GM12878 (cell line): ENCODE measurements around the gene AHNAK2. TPM values are rescaled to one million over a fixed set of nuclear protein-coding genes. Genes with fewer than 3 reads are reported as not detected.

Experiments
- ATAC-seq: fragments of 200-7000 bp; cut with Tn5 transposase; 3 replicates; pipeline ENCODE4 v1.9.1; 2020; ENCODE audit warnings: mild to moderate bottlenecking, moderate library complexity
- BruUV-seq: library from RNA; stranded (reverse); fragments of 400-500 nt; replicated peaks from 2 replicates; lab custom pipeline; 2021; lab: Mats Ljungman, UMichigan
- CTCF ChIA-PET: fragments of 300-600 bp; sonication (Branson Sonifier 250); formaldehyde crosslinking; extraction: SDS; loops from one replicate; lab custom pipeline; 2021; ENCODE audit warnings: inconsistent platforms; lab: Yijun Ruan, JAX
- POLR2A ChIA-PET: fragments of 350-600 bp; formaldehyde crosslinking; extraction: SDS; loops from one replicate; lab custom pipeline; 2021; ENCODE audit warnings: inconsistent platforms; lab: Charles Lee
- RAD21 ChIA-PET: fragments of 300-600 bp; sonication (Branson Sonifier 250); formaldehyde crosslinking; loops from one replicate; lab custom pipeline; 2023; ENCODE audit warnings: antibody characterized with exemption; ENCODE audit not compliant: unreplicated experiment; lab: Charles Lee
- SMC1A ChIA-PET: fragments of 300-600 bp; sonication (Branson Sonifier 250); formaldehyde crosslinking; loops from one replicate; lab custom pipeline; 2023; ENCODE audit not compliant: unreplicated experiment, uncharacterized antibody; lab: Charles Lee
- DNase-seq: peaks from one replicate; pipeline ENCODE4 v3.0.0-alpha.2; 2011; ENCODE audit warnings: low read depth, low spot score
- FAIRE-seq: peaks from 3 replicates; lab custom pipeline; 2011; peaks lifted over from hg19 to GRCh38; lab: Jason Lieb, UNC
- H2AFZ ChIP-seq: 2 replicates; pipeline ENCODE4 v1.6.0; 2011; ENCODE audit warnings: low read depth, low read length, control low read depth; ENCODE audit not compliant: control insufficient read depth
- H3K27ac ChIP-seq: 2 replicates; pipeline ENCODE4 v1.5.1; 2011; ENCODE audit warnings: control low read depth; ENCODE audit not compliant: control insufficient read depth, insufficient read depth
- H3K27me3 ChIP-seq, 2 experiments: replicated peaks in 1 of 2; 2 replicates each; pipeline versions ENCODE4 v1.6.0 to v1.6.1; 2011; ENCODE audit warnings: low read length in 1 of 2; ENCODE audit not compliant: control insufficient read depth in 2 of 2, insufficient read depth in 2 of 2
- H3K36me3 ChIP-seq, 2 experiments: 2 replicates each; pipeline ENCODE4 v1.5.1; 2011; ENCODE audit warnings: low read length in 1 of 2; ENCODE audit not compliant: control insufficient read depth in 2 of 2, insufficient read depth in 2 of 2
- H3K4me1 ChIP-seq: 2 replicates; pipeline ENCODE4 v1.6.1; 2011; ENCODE audit warnings: mild to moderate bottlenecking, low read length, moderate library complexity, mixed read lengths; ENCODE audit not compliant: control insufficient read depth, insufficient read depth
- H3K4me2 ChIP-seq: 2 replicates; pipeline ENCODE4 v1.6.0; 2011; ENCODE audit warnings: control low read depth; ENCODE audit not compliant: control insufficient read depth, insufficient read depth
- H3K4me3 ChIP-seq: fragments of 200-600 bp; sonication (generic); 2 replicates; pipeline ENCODE4 v1.5.1; 2016
- H3K79me2 ChIP-seq: 2 replicates; pipeline ENCODE4 v1.6.0; 2011; ENCODE audit warnings: low read length; ENCODE audit not compliant: control insufficient read depth, insufficient read depth
- H3K9ac ChIP-seq: 2 replicates; pipeline ENCODE4 v1.8.0; 2011; ENCODE audit warnings: low read length, control low read depth, mixed read lengths; ENCODE audit not compliant: control insufficient read depth, insufficient read depth
- H3K9me3 ChIP-seq: replicated peaks from 3 replicates; pipeline ENCODE4 v1.5.1; 2011; ENCODE audit warnings: mild to moderate bottlenecking, low read length; ENCODE audit not compliant: control insufficient read depth, insufficient read depth
- H4K20me1 ChIP-seq: 2 replicates; pipeline ENCODE4 v1.6.0; 2011; ENCODE audit not compliant: control insufficient read depth, insufficient read depth
- ASH2L ChIP-seq: fragments of 300-600, 200-600 bp; sonication (generic); IDR thresholded peaks from 2 replicates; pipeline ENCODE4 v1.6.1; 2017; ENCODE audit warnings: low read depth, mild to moderate bottlenecking, borderline replicate concordance
- IRF4 ChIP-seq: IDR thresholded peaks from 2 replicates; pipeline ENCODE4 v1.6.1; 2011; ENCODE audit warnings: low read depth, low read length
- PAX8 ChIP-seq: fragments of 450-650 bp; IDR thresholded peaks from 2 replicates; pipeline ENCODE4 v1.6.1; 2017; ENCODE audit warnings: mild to moderate bottlenecking, moderate library complexity
- WGBS: methylation state at CpG from one replicate; pipeline ENCODE4 v1.1.6; 2016; ENCODE audit warnings: low lambda C conversion rate; ENCODE audit not compliant: insufficient replicate concordance, insufficient coverage; ENCODE audit errors: missing lambda C conversion rate; 5-methylcytosine and 5-hydroxymethylcytosine counted together
- in situ Hi-C: fragments of 300-500 bp; cut with MboI; formaldehyde crosslinking; loops from 9 replicates; pipeline ENCODE4 v1.14.3; 2018; ENCODE audit warnings: mixed read lengths
- intact Hi-C: fragments of 100-400 bp; cut with micrococcal nuclease; formaldehyde crosslinking; loops from one replicate; pipeline ENCODE4 v1.14.2; 2022; ENCODE audit not compliant: unreplicated experiment
- polyA plus RNA-seq, 11 experiments: library from polyadenylated mRNA; depleted of rRNA in 4 of 11; unstranded in 6 of 11; stranded (reverse) in 5 of 11; fragments of >200 nt; fragmentation: Nextera tagmentation in 4 of 11; fragmentation: Illumina TruSeq in 1 of 11; extraction: Ambion mirVana in 4 of 11; extraction: Trizol in 1 of 11; gene quantifications; 1 replicate in 1 of 11; 2 replicates in 10 of 11; pipeline versions ENCODE4 v1.2.1 to v1.2.3, GENCODE V29; 2011 to 2016; ENCODE audit warnings: inconsistent platforms in 2 of 11, missing spikeins in 2 of 11, low read depth in 1 of 11
- total RNA-seq, 4 experiments: library from RNA; depleted of rRNA in 3 of 4; stranded (reverse); fragments of >200 nt in 3 of 4; fragmentation: Illumina TruSeq in 1 of 4; extraction: Trizol in 1 of 4; gene quantifications; 2 replicates each; pipeline versions ENCODE4 v1.2.1 to v1.2.3, GENCODE V29; 2013 to 2021
- TF ChIP-seq, protein P1 (sequence below): fragments of 450-650 bp; IDR thresholded peaks from 2 replicates; pipeline ENCODE4 v1.6.1; 2017; ENCODE audit warnings: low read depth, mild to moderate bottlenecking, moderate library complexity

AHNAK2 gene
- total and polyA plus RNA-seq, 10 of the 15 experiments (the other 5 are each of a cell fraction or from before 2014, with no cell fraction given) = 0.03 to 0.10 TPM; not detected in 8

DNA sequence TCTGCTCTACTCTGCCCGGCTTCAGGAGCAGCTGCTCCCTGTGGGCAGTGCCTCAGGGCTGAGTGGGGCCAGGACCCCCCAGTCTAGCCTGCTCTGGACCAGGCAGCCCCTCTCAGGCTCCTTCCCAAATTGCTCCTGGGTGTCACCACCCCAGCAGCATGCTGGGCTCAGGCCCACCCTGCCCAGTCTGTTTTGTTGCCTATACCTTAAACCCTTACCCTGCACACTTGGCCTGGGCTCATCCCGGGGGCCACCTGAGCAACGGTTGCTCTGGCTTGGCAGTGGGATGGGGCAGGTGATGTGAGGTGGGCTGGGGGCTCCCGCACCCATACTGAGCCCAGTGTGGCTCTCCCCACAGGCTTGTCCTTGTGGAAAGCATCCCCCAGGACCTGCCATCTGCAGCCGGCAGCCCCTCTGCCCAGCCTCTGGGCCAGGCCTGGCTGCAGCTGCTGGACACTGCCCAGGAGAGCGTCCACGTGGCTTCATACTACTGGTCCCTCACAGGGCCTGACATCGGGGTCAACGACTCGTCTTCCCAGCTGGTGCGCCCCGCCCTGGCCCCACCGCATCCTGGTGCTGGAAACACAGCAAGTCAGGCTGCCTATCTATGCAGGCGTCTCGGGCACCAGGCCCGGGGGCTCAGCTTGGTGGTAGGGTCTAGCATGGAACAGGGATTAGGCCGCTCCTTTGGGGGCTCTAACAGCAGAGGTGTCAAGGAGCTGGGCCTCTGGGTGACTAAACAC, 49.6 kb downstream of the AHNAK2 start:
- intact Hi-C loops = no loop called here
- in situ Hi-C loops = no loop called here
- RAD21 ChIA-PET = interaction anchor here (0.8 kb wide), 1 partner anchor 30 kb away, joined by 3 read pairs; no protein-coding TSS in a partner anchor
- Histone ChIP-seq H3K4me3 (no peak overlapping the region), H4K20me1 (no peaks in the 10 kb centered on the region; the same call in 1 of the 2 replicates), H3K9me3 (peaks cover 6% of the 10 kb centered on the region; the same call in 2 of the 3 replicates), H3K4me2 (no peak overlapping the region), H2AFZ (no peak overlapping the region), H3K27ac (no peak overlapping the region), H3K79me2 (0 out of 2 replicates have a peak, but pooled peaks cover 2% of the 10 kb centered on the region), H3K27me3 (peaks cover 0 to 2% of the 10 kb centered on the region in 2 experiments; a peak in 2 of 4 replicates), H3K4me1 (peaks cover 40% of the 10 kb centered on the region), H3K9ac (no peak overlapping the region), H3K36me3 (no peaks in the 10 kb centered on the region)
- CTCF ChIA-PET = interaction anchor here (0.6 to 1.3 kb wide), 2 partner anchors 33 to 880 kb away, joined by 3 read pairs; no protein-coding TSS in a partner anchor
- SMC1A ChIA-PET = no interaction called here
- ATAC-seq (no peak), DNase-seq (no peak), FAIRE-seq (no peak)
- BruUV-seq = no TSS peak
- POLR2A ChIA-PET = no interaction called here
- no peak for TF ChIP-seq ASH2L
- TF ChIP-seq, protein P1, sequence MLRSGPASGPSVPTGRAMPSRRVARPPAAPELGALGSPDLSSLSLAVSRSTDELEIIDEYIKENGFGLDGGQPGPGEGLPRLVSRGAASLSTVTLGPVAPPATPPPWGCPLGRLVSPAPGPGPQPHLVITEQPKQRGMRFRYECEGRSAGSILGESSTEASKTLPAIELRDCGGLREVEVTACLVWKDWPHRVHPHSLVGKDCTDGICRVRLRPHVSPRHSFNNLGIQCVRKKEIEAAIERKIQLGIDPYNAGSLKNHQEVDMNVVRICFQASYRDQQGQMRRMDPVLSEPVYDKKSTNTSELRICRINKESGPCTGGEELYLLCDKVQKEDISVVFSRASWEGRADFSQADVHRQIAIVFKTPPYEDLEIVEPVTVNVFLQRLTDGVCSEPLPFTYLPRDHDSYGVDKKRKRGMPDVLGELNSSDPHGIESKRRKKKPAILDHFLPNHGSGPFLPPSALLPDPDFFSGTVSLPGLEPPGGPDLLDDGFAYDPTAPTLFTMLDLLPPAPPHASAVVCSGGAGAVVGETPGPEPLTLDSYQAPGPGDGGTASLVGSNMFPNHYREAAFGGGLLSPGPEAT = no peak
- no peak for TF ChIP-seq PAX8
- no peak for TF ChIP-seq IRF4
- 68% methylated on average over 17 of the region's 17 CpGs for WGBS
